Neuronal stem cell (in vitro differentiated cells): ENCODE data around the gene ANO1.

Experiments
- DNase-seq: peaks from one replicate; pipeline ENCODE4 v3.0.0-alpha.2; 2013; ENCODE audit warnings: low spot score
- H2AFZ ChIP-seq: one replicate; pipeline ENCODE4 v1.6.1; 2013; ENCODE audit warnings: mild to moderate bottlenecking, low read length, inconsistent platforms
- H2AK5ac ChIP-seq: 2 replicates; pipeline ENCODE4 v1.6.1; 2013; ENCODE audit warnings: low read depth, mild to moderate bottlenecking, inconsistent platforms, low read length, moderate library complexity, mixed read lengths
- H2BK120ac ChIP-seq: 2 replicates; pipeline ENCODE4 v1.6.1; 2013; ENCODE audit warnings: low read depth, mild to moderate bottlenecking, inconsistent platforms, low read length, moderate library complexity, mixed read lengths
- H2BK12ac ChIP-seq: one replicate; pipeline ENCODE4 v1.6.1; 2013; ENCODE audit warnings: low read length, inconsistent platforms
- H2BK15ac ChIP-seq: 2 replicates; pipeline ENCODE4 v1.6.1; 2013; ENCODE audit warnings: mild to moderate bottlenecking, low read length, inconsistent platforms, mixed read lengths
- H2BK5ac ChIP-seq: one replicate; pipeline ENCODE4 v1.6.1; 2013; ENCODE audit warnings: inconsistent platforms, mild to moderate bottlenecking, low read length, moderate library complexity
- H3K14ac ChIP-seq: one replicate; pipeline ENCODE4 v1.6.1; 2013; ENCODE audit warnings: low read length, inconsistent platforms
- H3K18ac ChIP-seq: 2 replicates; pipeline ENCODE4 v1.6.1; 2013; ENCODE audit warnings: low read length, inconsistent platforms
- H3K23ac ChIP-seq: 2 replicates; pipeline ENCODE4 v1.6.1; 2013; ENCODE audit warnings: low read depth, mild to moderate bottlenecking, mixed read lengths, low read length, inconsistent platforms; ENCODE audit not compliant: poor library complexity
- H3K27ac ChIP-seq: replicated peaks from 3 replicates; pipeline ENCODE4 v1.5.1; 2013; ENCODE audit warnings: low read length, inconsistent platforms
- H3K27me3 ChIP-seq, 3 experiments: 2 replicates each; pipeline ENCODE4 v1.6.1; 2013; ENCODE audit warnings: low read length in 3 of 3, mild to moderate bottlenecking in 2 of 3, inconsistent platforms in 1 of 3, low read depth in 1 of 3, mixed read lengths in 1 of 3, moderate library complexity in 1 of 3; ENCODE audit not compliant: control insufficient read depth in 3 of 3, insufficient read depth in 3 of 3
- H3K36me3 ChIP-seq, 2 donors: replicated peaks in 1 of 2; 2 replicates each; pipeline ENCODE4 v1.6.1; 2013; ENCODE audit warnings: low read length in 2 of 2; ENCODE audit not compliant: control insufficient read depth in 2 of 2, insufficient read depth in 2 of 2
- H3K4ac ChIP-seq: 2 replicates; pipeline ENCODE4 v1.6.1; 2013; ENCODE audit warnings: inconsistent platforms, mild to moderate bottlenecking, low read length, moderate library complexity
- H3K4me1 ChIP-seq, 2 donors: 1 replicate in 1 of 2; 2 replicates in 1 of 2; pipeline ENCODE4 v1.6.1; 2013; ENCODE audit warnings: low read length in 2 of 2, low read depth in 1 of 2; ENCODE audit not compliant: control insufficient read depth in 2 of 2, insufficient read depth in 1 of 2
- H3K4me2 ChIP-seq: one replicate; pipeline ENCODE4 v1.6.1; 2013; ENCODE audit warnings: mild to moderate bottlenecking, low read length, inconsistent platforms; ENCODE audit not compliant: insufficient read depth, poor library complexity, severe bottlenecking
- H3K4me3 ChIP-seq, 2 donors: 2 replicates each; pipeline ENCODE4 v1.5.1; 2013; ENCODE audit warnings: low read length in 2 of 2, mild to moderate bottlenecking in 2 of 2, inconsistent platforms in 1 of 2, moderate library complexity in 1 of 2
- H3K79me1 ChIP-seq: one replicate; pipeline ENCODE4 v1.6.1; 2013; ENCODE audit warnings: low read depth, mild to moderate bottlenecking, inconsistent platforms, low read length, moderate library complexity
- H3K9ac ChIP-seq: one replicate; pipeline ENCODE4 v1.6.1; 2013; ENCODE audit warnings: mild to moderate bottlenecking, low read depth, low read length, inconsistent platforms; ENCODE audit not compliant: poor library complexity
- H3K9me3 ChIP-seq, 2 donors: replicated peaks in 1 of 2; 2 replicates each; pipeline versions ENCODE3 to v1.6.1; 2013; ENCODE audit warnings: low read length in 2 of 2, mild to moderate bottlenecking in 2 of 2, inconsistent platforms in 1 of 2, low read depth in 1 of 2, mixed read lengths in 1 of 2, moderate library complexity in 1 of 2; ENCODE audit not compliant: control insufficient read depth in 2 of 2, insufficient read depth in 1 of 2
- H4K8ac ChIP-seq: one replicate; pipeline ENCODE4 v1.6.1; 2013; ENCODE audit warnings: low read depth, mild to moderate bottlenecking, inconsistent platforms, low read length, moderate library complexity
- H4K91ac ChIP-seq: one replicate; pipeline ENCODE4 v1.6.1; 2013; ENCODE audit warnings: low read length, low read depth, mild to moderate bottlenecking, inconsistent platforms; ENCODE audit not compliant: poor library complexity
- WGBS, 2 donors: extraction: QIAGEN DNeasy Blood & Tissue Kit; methylation state at CpG; one replicate each; pipeline ENCODE4 v1.1.7; 2013; ENCODE audit warnings: missing lambda C conversion rate in 2 of 2, mixed read lengths in 1 of 2; ENCODE audit not compliant: insufficient read length in 2 of 2, insufficient replicate concordance in 1 of 2; ENCODE audit errors: extremely low coverage in 2 of 2; 5-methylcytosine and 5-hydroxymethylcytosine counted together

Gene ANO1

DNA sequence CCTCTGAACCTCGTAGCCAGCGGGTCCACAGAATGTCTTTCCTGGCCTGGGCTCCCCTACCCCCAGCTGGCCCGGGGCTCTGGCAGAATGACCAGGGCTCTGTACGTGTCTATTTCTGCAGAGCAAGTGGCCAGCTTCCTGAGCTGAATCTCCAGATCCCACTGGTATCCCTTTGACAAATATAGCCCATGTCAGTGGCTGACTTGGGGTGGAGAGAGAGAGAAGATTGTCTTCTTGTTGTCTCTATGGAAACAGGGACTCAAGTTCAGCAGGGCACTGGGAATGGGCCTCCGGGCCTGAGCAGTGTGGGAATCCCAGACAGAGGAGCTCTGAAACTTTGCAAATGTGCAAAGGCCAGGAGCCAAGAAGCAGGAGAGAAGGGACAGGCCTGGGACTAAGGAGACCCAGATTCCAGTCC lies 33.9 kb downstream of the ANO1 start:
- H3K14ac ChIP-seq = no peak overlapping the region
- H3K27ac ChIP-seq = no peak overlapping the region
- peaks cover 7 to 22% of the 10 kb centered on the region in 2 donors for H3K4me1 ChIP-seq
- H2AK5ac ChIP-seq = no peak overlapping the region
- no peak overlapping the region for H3K4me2 ChIP-seq
- DNase-seq = no peak
- no peak overlapping the region for H3K4me3 ChIP-seq
- peak overlapping the region; percentile 40 for H2AFZ ChIP-seq
- H4K91ac ChIP-seq = no peak overlapping the region
- H3K23ac ChIP-seq = no peak overlapping the region
- no peak overlapping the region for H3K4ac ChIP-seq
- H3K27me3 ChIP-seq = peaks cover 0 to 3% (median 0%) of the 10 kb centered on the region in 3 experiments
- H4K8ac ChIP-seq = no peak overlapping the region
- no peaks in the 10 kb centered on the region for H3K79me1 ChIP-seq
- H3K36me3 ChIP-seq = no peaks in the 10 kb centered on the region
- WGBS, 2 donors = no CpG with 5 or more reads among the region's 5 CpGs
- no peak overlapping the region for H2BK12ac ChIP-seq
- H2BK120ac ChIP-seq = no peak overlapping the region
- no peak overlapping the region for H3K18ac ChIP-seq
- H3K9me3 ChIP-seq = peaks cover 0 to 2% of the 10 kb centered on the region in 2 donors
- no peak overlapping the region for H2BK15ac ChIP-seq
- H3K9ac ChIP-seq = no peak overlapping the region
- no peak overlapping the region for H2BK5ac ChIP-seq

DNA sequence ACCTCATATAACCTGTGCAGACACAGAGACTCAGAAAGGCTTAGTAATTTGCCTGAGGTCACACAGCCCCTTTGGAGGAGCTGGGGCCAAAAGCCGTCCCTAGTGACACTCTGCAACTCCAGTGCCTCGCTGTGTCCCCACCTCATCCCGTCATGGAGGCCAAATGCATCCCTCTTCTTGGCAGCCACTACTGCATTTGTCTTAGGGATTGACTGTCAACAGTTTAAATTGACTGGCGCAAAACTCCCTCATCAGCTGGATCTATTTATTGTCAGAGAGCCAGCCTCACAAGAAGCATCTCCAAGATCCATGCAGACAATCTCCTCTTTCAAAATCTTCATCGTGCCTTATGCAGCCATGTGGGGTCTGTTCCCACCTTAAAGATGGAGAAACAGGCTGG lies 35.7 kb downstream of the ANO1 start:
- WGBS, 2 donors = no CpG with 5 or more reads among the region's 5 CpGs
- no peak overlapping the region for H3K4me2 ChIP-seq
- no peak overlapping the region for H2BK5ac ChIP-seq

DNA sequence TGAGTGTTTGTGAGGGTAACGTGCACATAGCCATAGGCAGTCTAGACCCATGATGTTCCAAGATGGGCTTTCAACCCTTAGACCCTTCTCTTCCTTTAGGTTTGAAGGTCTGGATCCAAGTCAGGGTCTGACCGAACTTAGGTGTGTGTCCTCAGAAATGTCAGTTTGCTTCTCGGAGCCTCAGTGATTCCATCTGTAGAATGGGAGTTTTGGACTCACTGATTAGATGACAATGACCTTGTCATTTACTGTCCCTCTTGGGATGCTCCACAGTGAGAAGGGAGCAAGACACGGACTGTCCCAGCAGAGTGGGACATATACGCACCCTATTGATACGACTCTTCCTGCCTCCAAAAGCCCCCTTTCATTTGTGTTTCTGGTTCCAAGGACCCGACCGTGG lies 37.7 kb downstream of the ANO1 start:
- Histone ChIP-seq H3K14ac (no peak overlapping the region), H3K4me3 (no peak overlapping the region), H2BK12ac (no peak overlapping the region), H2BK15ac (no peak overlapping the region), H3K27me3 (peaks cover 0 to 3% (median 0%) of the 10 kb centered on the region in 3 experiments), H3K79me1 (peaks cover 2% of the 10 kb centered on the region), H3K27ac (no peak overlapping the region), H4K8ac (no peak overlapping the region), H2BK120ac (no peak overlapping the region), H3K9ac (no peak overlapping the region), H3K4me1 (peaks cover 3 to 7% of the 10 kb centered on the region in 2 donors), H3K18ac (no peak overlapping the region), H2AK5ac (no peak overlapping the region), H3K4me2 (no peak overlapping the region), H3K36me3 (no peaks in the 10 kb centered on the region), H3K9me3 (no peaks in the 10 kb centered on the region), H2BK5ac (no peak overlapping the region), H2AFZ (no peak overlapping the region), H3K23ac (no peak overlapping the region), H3K4ac (no peak overlapping the region), H4K91ac (no peak overlapping the region)
- DNase-seq = no peak
- WGBS, 2 donors = no CpG with 5 or more reads among the region's 8 CpGs

More for the DNA sequence above, 35.7 kb downstream of the ANO1 start:
- Histone ChIP-seq H3K4me1 (peaks cover 7 to 14% of the 10 kb centered on the region in 2 donors), H4K91ac (no peak overlapping the region), H3K9me3 (peaks cover 0 to 2% of the 10 kb centered on the region in 2 donors), H4K8ac (no peak overlapping the region), H3K36me3 (no peaks in the 10 kb centered on the region), H3K4ac (no peak overlapping the region), H2AFZ (no peak overlapping the region), H3K18ac (no peak overlapping the region), H3K79me1 (peaks cover 2% of the 10 kb centered on the region), H2AK5ac (no peak overlapping the region), H2BK15ac (no peak overlapping the region), H3K9ac (no peak overlapping the region), H3K27me3 (peaks cover 0 to 3% (median 0%) of the 10 kb centered on the region in 3 experiments), H2BK12ac (no peak overlapping the region), H2BK120ac (no peak overlapping the region), H3K4me3 (no peak overlapping the region), H3K14ac (no peak overlapping the region), H3K27ac (no peak overlapping the region), H3K23ac (no peak overlapping the region)
- DNase-seq = no peak

DNA sequence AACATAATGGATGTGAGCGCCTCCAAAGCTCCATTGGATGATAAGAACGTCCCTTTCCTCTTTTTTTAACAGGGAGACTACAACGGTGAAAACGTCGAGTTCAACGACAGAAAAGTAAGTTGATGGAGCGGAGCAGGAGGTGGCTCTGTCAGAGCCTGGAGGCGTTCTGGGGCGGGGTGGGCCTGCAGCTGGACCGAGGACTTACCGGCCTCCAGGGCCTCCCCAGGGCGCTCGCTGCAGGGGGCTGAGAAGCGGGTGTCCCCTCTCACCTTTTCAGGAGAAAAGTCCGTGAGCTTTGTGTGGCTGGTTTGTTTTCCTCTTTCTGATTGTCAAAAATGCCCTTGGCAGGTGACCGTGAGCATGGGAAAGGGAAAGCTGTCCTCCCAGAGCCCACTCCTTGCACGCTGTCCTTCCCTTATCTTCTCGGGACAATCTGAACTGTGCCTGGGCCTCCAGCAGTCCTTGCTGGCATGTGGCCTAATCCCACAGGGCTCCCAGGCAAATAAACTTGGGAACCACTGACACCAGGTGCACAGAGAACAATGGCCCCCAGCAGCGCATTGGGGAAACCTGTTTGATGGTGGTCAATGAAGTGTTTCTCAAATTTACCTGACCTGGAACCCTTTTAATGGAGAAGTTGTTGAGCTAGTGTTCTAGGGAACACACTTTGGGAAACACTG lies 38.4 kb downstream of the ANO1 start:
- peaks cover 2% of the 10 kb centered on the region for H3K79me1 ChIP-seq
- H3K4me2 ChIP-seq = no peak overlapping the region
- no peak overlapping the region for H3K14ac ChIP-seq
- H3K36me3 ChIP-seq = no peaks in the 10 kb centered on the region
- no peak overlapping the region for H3K18ac ChIP-seq
- peaks cover 0 to 3% (median 0%) of the 10 kb centered on the region in 3 experiments for H3K27me3 ChIP-seq
- no peak overlapping the region for H2BK15ac ChIP-seq
- H2BK12ac ChIP-seq = no peak overlapping the region
- H2AK5ac ChIP-seq = no peak overlapping the region
- H4K8ac ChIP-seq = no peak overlapping the region
- no peak overlapping the region for H2BK120ac ChIP-seq
- no CpG with 5 or more reads among the region's 19 CpGs for WGBS, 2 donors
- no peak overlapping the region for H3K27ac ChIP-seq
- H3K23ac ChIP-seq = no peak overlapping the region
- no peak for DNase-seq
- no peak overlapping the region for H3K4ac ChIP-seq
- H3K9ac ChIP-seq = no peak overlapping the region
- H4K91ac ChIP-seq = no peak overlapping the region
- no peaks in the 10 kb centered on the region for H3K9me3 ChIP-seq
- no peak overlapping the region for H3K4me3 ChIP-seq
- peaks cover 0 to 6% of the 10 kb centered on the region in 2 donors for H3K4me1 ChIP-seq
- H2BK5ac ChIP-seq = no peak overlapping the region
- no peak overlapping the region for H2AFZ ChIP-seq
